Fibroblast of villous mesenchyme (primary cell): ENCODE results near the gene MAPK11. TPM values are rescaled to one million over a fixed set of nuclear protein-coding genes. Genes with fewer than 3 reads are reported as not detected.

Experiments
- DNase-seq: peaks from one replicate; pipeline ENCODE4 v3.0.0-alpha.2; 2010; ENCODE audit warnings: low read depth
- H3K4me3 ChIP-seq: 2 replicates; pipeline ENCODE4 v1.5.1; 2011; ENCODE audit warnings: low read depth, mild to moderate bottlenecking, low read length
- CTCF ChIP-seq: IDR thresholded peaks from 2 replicates; pipeline ENCODE4 v1.5.1; 2012; ENCODE audit warnings: low read depth, mild to moderate bottlenecking, low read length; ENCODE audit not compliant: insufficient read depth
- total RNA-seq: library from RNA; depleted of rRNA; stranded (reverse); fragments of >200 nt; gene quantifications from 2 replicates; pipeline ENCODE4 v1.2.3, GENCODE V29; 2012

MAPK11 gene
- total RNA-seq, 1 donor: 6.5 TPM

GRCh38 chr22:50272044-50272802 lies 2.0 kb upstream of the MAPK11 start:
- DNase-seq: no peak
- TF ChIP-seq CTCF: no peak
- no peak overlapping the region for H3K4me3 ChIP-seq

- no peak for TF ChIP-seq CTCF
- H3K4me3 ChIP-seq: peak overlapping the region; percentile 62
- DNase-seq: peak; percentile 68
Observed at GRCh38 chr22:50271519-50271970, 1.4 kb upstream of the MAPK11 start.

- H3K4me3 ChIP-seq: peak overlapping the region; percentile 62
- DNase-seq: peak; percentile 82
Observed at GRCh38 chr22:50270666-50271394, 650 bp upstream of the MAPK11 start.

GRCh38 chr22:50269573-50269969 lies 609 bp downstream of the MAPK11 start:
- no peak for TF ChIP-seq CTCF
- no peak for DNase-seq
- H3K4me3 ChIP-seq: peak overlapping the region; percentile 51

More at GRCh38 chr22:50270666-50271394, 650 bp upstream of the MAPK11 start:
- no peak for TF ChIP-seq CTCF

GRCh38 chr22:50268655-50269113 lies 1.5 kb downstream of the MAPK11 start:
- TF ChIP-seq CTCF: no peak
- H3K4me3 ChIP-seq: no peak overlapping the region
- DNase-seq: no peak

GRCh38 chr22:50267591-50268390 lies 2.4 kb downstream of the MAPK11 start:
- H3K4me3 ChIP-seq: peak overlapping the region; percentile 41
- peak; percentile 21 for TF ChIP-seq CTCF
- peak; percentile 68 for DNase-seq
